H1 (cell line): Measurements from ENCODE around the gene EDEM1. TPM values are rescaled to one million over a fixed set of nuclear protein-coding genes. Genes with fewer than 3 reads are reported as not detected.

Experiments used
- CTCF ChIA-PET: fragments of 300-600 bp; sonication (Branson Sonifier 250); formaldehyde crosslinking; loops from one replicate; lab custom pipeline; 2021; ENCODE audit not compliant: partially characterized antibody; lab: Charles Lee
- POLR2A ChIA-PET: fragments of 300-600 bp; sonication (Branson Sonifier 250); formaldehyde crosslinking; loops from one replicate; lab custom pipeline; 2021; ENCODE audit warnings: inconsistent platforms; ENCODE audit not compliant: partially characterized antibody; lab: Charles Lee
- DNase-seq, 2 experiments: peaks; one replicate each; pipeline versions ENCODE4 v3.0.0 to v3.0.0-alpha.2; 2010 to 2022; ENCODE audit warnings: low spot score in 2 of 2, low read depth in 1 of 2, mixed read lengths in 1 of 2
- FAIRE-seq: peaks from 2 replicates; lab custom pipeline; 2011; peaks lifted over from hg19 to GRCh38; lab: Jason Lieb, UNC
- H2AFZ ChIP-seq: 2 replicates; pipeline ENCODE4 v1.8.1; 2012; ENCODE audit warnings: low read length, inconsistent platforms
- H2AK5ac ChIP-seq: 2 replicates; pipeline ENCODE4 v1.6.1; 2013; ENCODE audit warnings: low read depth, low read length
- H2BK120ac ChIP-seq: replicated peaks from 2 replicates; pipeline ENCODE3; 2013; ENCODE audit warnings: low read depth, low read length, inconsistent platforms
- H2BK12ac ChIP-seq: 2 replicates; pipeline ENCODE4 v1.6.1; 2013; ENCODE audit warnings: low read depth, low read length
- H2BK15ac ChIP-seq: 2 replicates; pipeline ENCODE4 v1.6.1; 2013; ENCODE audit warnings: low read length
- H2BK20ac ChIP-seq: 2 replicates; pipeline ENCODE4 v1.6.1; 2013; ENCODE audit warnings: low read length
- H2BK5ac ChIP-seq: 2 replicates; pipeline ENCODE4 v1.6.1; 2013; ENCODE audit warnings: low read depth, low read length
- H3K14ac ChIP-seq: 2 replicates; pipeline ENCODE4 v1.6.1; 2013; ENCODE audit warnings: inconsistent platforms; ENCODE audit not compliant: insufficient read length
- H3K18ac ChIP-seq: 2 replicates; pipeline ENCODE4 v1.6.1; 2013; ENCODE audit warnings: low read length; ENCODE audit errors: extremely low read depth
- H3K23ac ChIP-seq: 2 replicates; pipeline ENCODE4 v1.6.1; 2013; ENCODE audit warnings: inconsistent platforms; ENCODE audit not compliant: insufficient read length
- H3K23me2 ChIP-seq: 2 replicates; pipeline ENCODE4 v1.6.1; 2013; ENCODE audit warnings: low read depth, low read length
- H3K27ac ChIP-seq: 2 replicates; pipeline ENCODE4 v1.6.1; 2011; ENCODE audit warnings: low read depth, low read length, inconsistent platforms
- H3K27me3 ChIP-seq, 4 experiments: replicated peaks in 1 of 4; 1 replicate in 1 of 4; 2 replicates in 3 of 4; pipeline versions ENCODE4 v1.6.1 to v1.8.1; 2011 to 2013; ENCODE audit warnings: low read length in 3 of 4, mild to moderate bottlenecking in 3 of 4, inconsistent platforms in 2 of 4, mixed read lengths in 2 of 4, moderate library complexity in 1 of 4; ENCODE audit not compliant: control insufficient read depth in 3 of 4, insufficient read depth in 3 of 4; ENCODE audit errors: extremely low read depth in 1 of 4
- H3K36me3 ChIP-seq, 4 experiments: 2 replicates each; pipeline versions ENCODE4 v1.6.1 to v1.8.1; 2011 to 2013; ENCODE audit warnings: mild to moderate bottlenecking in 4 of 4, low read length in 3 of 4, moderate library complexity in 2 of 4, control low read depth in 1 of 4, inconsistent platforms in 1 of 4; ENCODE audit not compliant: insufficient read depth in 4 of 4, control insufficient read depth in 2 of 4
- H3K4ac ChIP-seq: replicated peaks from 2 replicates; pipeline ENCODE3; 2013; ENCODE audit warnings: low read length, low read depth, mixed read lengths, inconsistent platforms; ENCODE audit not compliant: insufficient read length
- H3K4me1 ChIP-seq, 4 experiments: replicated peaks in 1 of 4; 1 replicate in 1 of 4; 2 replicates in 3 of 4; pipeline versions ENCODE4 v1.6.1 to v1.8.1; 2011 to 2013; ENCODE audit warnings: low read length in 3 of 4, inconsistent platforms in 2 of 4, mixed read lengths in 1 of 4; ENCODE audit not compliant: insufficient read depth in 4 of 4, control insufficient read depth in 3 of 4
- H3K4me2 ChIP-seq, 2 experiments: 2 replicates each; pipeline versions ENCODE4 v1.6.1 to v1.8.1; 2011 to 2013; ENCODE audit warnings: low read depth in 2 of 2, low read length in 2 of 2, control low read depth in 1 of 2, inconsistent platforms in 1 of 2, mild to moderate bottlenecking in 1 of 2; ENCODE audit not compliant: insufficient read depth in 1 of 2
- H3K4me3 ChIP-seq, 4 experiments: fragments of 200-600, 300-600 bp in 1 of 4; sonication (generic), shearing (Covaris generic), sonication (Bioruptor Twin) in 1 of 4; 2 replicates each; pipeline versions ENCODE4 v1.5.1 to v1.8.1; 2011 to 2016; ENCODE audit warnings: low read length in 4 of 4, low read depth in 3 of 4, control low read depth in 2 of 4, inconsistent platforms in 2 of 4, mild to moderate bottlenecking in 2 of 4, mixed read lengths in 1 of 4, moderate library complexity in 1 of 4; ENCODE audit not compliant: insufficient read depth in 2 of 4; ENCODE audit errors: extremely low read depth in 1 of 4
- H3K56ac ChIP-seq: replicated peaks from 2 replicates; pipeline ENCODE3; 2013; ENCODE audit warnings: low read depth, mild to moderate bottlenecking, mixed read lengths, low read length, inconsistent platforms; ENCODE audit not compliant: insufficient read length
- H3K79me1 ChIP-seq: 2 replicates; pipeline ENCODE4 v1.6.1; 2013; ENCODE audit warnings: low read depth, low read length, control low read depth
- H3K79me2 ChIP-seq, 2 experiments: 2 replicates each; pipeline versions ENCODE4 v1.6.1 to v1.8.1; 2012 to 2013; ENCODE audit warnings: low read length in 2 of 2, mild to moderate bottlenecking in 2 of 2, inconsistent platforms in 1 of 2; ENCODE audit not compliant: insufficient read depth in 2 of 2, control insufficient read depth in 1 of 2
- H3K9ac ChIP-seq, 4 experiments: replicated peaks in 1 of 4; 1 replicate in 1 of 4; 2 replicates in 3 of 4; pipeline versions ENCODE4 v1.6.1 to v1.8.1; 2011 to 2013; ENCODE audit warnings: low read depth in 3 of 4, low read length in 3 of 4, control low read depth in 2 of 4, mild to moderate bottlenecking in 2 of 4, moderate library complexity in 2 of 4, inconsistent platforms in 1 of 4; ENCODE audit errors: extremely low read depth in 1 of 4
- H3K9me3 ChIP-seq, 2 experiments: 2 replicates each; pipeline versions ENCODE4 v1.6.1 to v1.8.1; 2012 to 2013; ENCODE audit warnings: mild to moderate bottlenecking in 2 of 2, moderate library complexity in 2 of 2, control low read depth in 1 of 2, inconsistent platforms in 1 of 2, low read depth in 1 of 2, low read length in 1 of 2, mixed read lengths in 1 of 2; ENCODE audit not compliant: insufficient read depth in 2 of 2
- H4K20me1 ChIP-seq, 2 experiments: replicated peaks in 1 of 2; 2 replicates each; pipeline versions ENCODE3 to v1.8.1; 2011 to 2013; ENCODE audit warnings: inconsistent platforms in 2 of 2, low read length in 2 of 2, mild to moderate bottlenecking in 1 of 2; ENCODE audit not compliant: insufficient read depth in 2 of 2, control insufficient read depth in 1 of 2
- H4K5ac ChIP-seq: 2 replicates; pipeline ENCODE4 v1.6.1; 2013; ENCODE audit warnings: low read length, low read depth, mixed read lengths, inconsistent platforms; ENCODE audit not compliant: insufficient read length
- H4K8ac ChIP-seq: 2 replicates; pipeline ENCODE4 v1.8.0; 2013; ENCODE audit warnings: mild to moderate bottlenecking, moderate library complexity, low read length, inconsistent platforms; ENCODE audit not compliant: insufficient read depth; ENCODE audit errors: extremely low read depth
- H4K91ac ChIP-seq: replicated peaks from 2 replicates; pipeline ENCODE3; 2013; ENCODE audit warnings: low read length, mixed read lengths, inconsistent platforms; ENCODE audit not compliant: insufficient read length
- CHD2 ChIP-seq: IDR thresholded peaks from 2 replicates; pipeline ENCODE4 v1.6.1; 2012; ENCODE audit warnings: low read length, improper control_type of control experiment
- MAFK ChIP-seq: IDR thresholded peaks from 2 replicates; pipeline ENCODE4 v1.6.1; 2012; ENCODE audit warnings: low read depth, mild to moderate bottlenecking, improper control_type of control experiment, low read length
- WGBS, 2 experiments: shearing (Covaris generic) in 1 of 2; methylation state at CpG; one replicate each; pipeline versions ENCODE4 v1.1.6 to v1.1.7; 2013 to 2015; ENCODE audit warnings: low lambda C conversion rate in 2 of 2, mixed read lengths in 2 of 2, inconsistent platforms in 1 of 2, low coverage in 1 of 2, missing lambda C conversion rate in 1 of 2; ENCODE audit not compliant: insufficient replicate concordance in 2 of 2, insufficient coverage in 1 of 2, insufficient read length in 1 of 2; ENCODE audit errors: extremely low coverage in 1 of 2, missing lambda C conversion rate in 1 of 2; 5-methylcytosine and 5-hydroxymethylcytosine counted together
- polyA plus RNA-seq, 7 experiments: library from polyadenylated mRNA; depleted of rRNA in 3 of 7; stranded (reverse) in 5 of 7; unstranded in 2 of 7; fragments of >200 nt in 5 of 7; fragments of 200-250 nt in 2 of 7; gene quantifications; 1 replicate in 5 of 7; 2 replicates in 1 of 7; 4 replicates in 1 of 7; pipeline versions ENCODE4 v1.2.1 to v1.2.3, GENCODE V29; 2011 to 2013; ENCODE audit warnings: missing spikeins in 2 of 7, mixed read lengths in 2 of 7
- total RNA-seq: library from RNA; stranded (reverse); fragmentation: NEBNext Ultra II Directional; extraction: Animal tissue kit (Norgen Biotek cat#: 25700); gene quantifications from 2 replicates; pipeline ENCODE4 v1.2.1, GENCODE V29; 2021

Gene EDEM1
- total and polyA plus RNA-seq, 2 of the 8 experiments (the other 6 are each of a cell fraction or from before 2014, with no cell fraction given): 4.8 to 16.4 TPM

- H4K8ac ChIP-seq: no peak overlapping the region
- ChIA-PET POLR2A (interaction anchor here (0.8 to 1.2 kb wide), 2 partner anchors 9 to 10 kb away, joined by 3 read pairs; no protein-coding TSS in a partner anchor), CTCF (interaction anchor here (1.2 to 1.7 kb wide), 3 partner anchors 8 to 22 kb away, joined by 3 to 6 read pairs (median 5); partner anchors contain the start of gene ARL8B)
- FAIRE-seq (no peak), DNase-seq (no peak)
- H2BK120ac ChIP-seq: no peak overlapping the region
- peaks cover 5% of the 10 kb centered on the region for H3K79me1 ChIP-seq
- no peaks in the 10 kb centered on the region for H3K27me3 ChIP-seq
- no peak overlapping the region for H3K4me2 ChIP-seq
- no peaks in the 10 kb centered on the region for H3K23me2 ChIP-seq
- TF ChIP-seq MAFK (no peak), CHD2 (no peak)
- H2BK15ac ChIP-seq: no peak overlapping the region
- H3K4me3 ChIP-seq: no peak overlapping the region
- no peak overlapping the region for H2AK5ac ChIP-seq
- no peak overlapping the region for H3K14ac ChIP-seq
- no peak overlapping the region for H3K27ac ChIP-seq
- H2BK5ac ChIP-seq: no peak overlapping the region
- H3K9me3 ChIP-seq: peaks cover 21 to 22% of the 10 kb centered on the region in 2 experiments
- peaks cover 0 to 7% (median 0%) of the 10 kb centered on the region in 4 experiments; a peak in 4 of 8 replicates for H3K36me3 ChIP-seq
- no peak overlapping the region for H2BK20ac ChIP-seq
- peaks cover 3 to 7% of the 10 kb centered on the region in 2 experiments for H4K20me1 ChIP-seq
- no peak overlapping the region for H3K18ac ChIP-seq
- H3K79me2 ChIP-seq: peaks cover 6 to 99% of the 10 kb centered on the region in 2 experiments
- WGBS, 2 experiments: 94% methylated on average over 5 of the region's 5 CpGs; no CpG with 5 or more reads in 1 of the 2 experiments
- H3K4ac ChIP-seq: no peak overlapping the region
- H2AFZ ChIP-seq: no peak overlapping the region
- H3K56ac ChIP-seq: no peak overlapping the region
- no peaks in the 10 kb centered on the region for H3K4me1 ChIP-seq
- no peak overlapping the region for H4K5ac ChIP-seq
- H4K91ac ChIP-seq: no peak overlapping the region
- no peak overlapping the region for H3K23ac ChIP-seq
- H2BK12ac ChIP-seq: no peak overlapping the region
- no peak overlapping the region for H3K9ac ChIP-seq
Observed at GRCh38 chr3:5144316-5144994, 43.1 kb upstream of the EDEM1 start.
